Measurements from ENCODE around the gene ZNF239. TPM values are rescaled to one million over a fixed set of nuclear protein-coding genes. Genes with fewer than 3 reads are reported as not detected.

The ZNF239 gene
- total RNA-seq, 4 donors from 2014 or later: 3.1 to 6.5 (median 4.2) TPM

DNA sequence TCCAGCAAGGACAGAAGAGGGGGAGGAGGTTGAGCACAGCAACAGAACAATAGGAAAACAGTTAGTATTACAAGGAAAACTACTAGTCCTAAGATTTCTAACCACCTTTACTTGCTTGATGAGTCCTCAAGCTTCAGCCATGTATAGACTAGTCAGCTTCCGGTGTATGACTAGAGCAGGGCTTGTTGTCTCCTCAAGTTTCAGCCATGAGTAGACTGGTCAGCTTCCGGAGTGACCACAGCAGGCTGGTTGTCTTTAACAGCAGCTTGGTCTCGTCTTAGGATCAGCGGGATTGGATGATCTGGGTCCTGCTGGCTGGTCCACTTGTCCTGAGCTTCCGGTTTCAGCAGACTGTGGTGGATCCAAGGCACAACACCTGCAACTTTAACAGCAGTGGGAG lies 10.6 kb upstream of the ZNF239 start:
- Histone ChIP-seq H3K36me3 (no peaks in the 10 kb centered on the region), H3K27me3 (no peaks in the 10 kb centered on the region), H3K9me3 (no peaks in the 10 kb centered on the region), H3K4me3 (no peak overlapping the region), H3K4me1 (no peaks in the 10 kb centered on the region), H3K27ac (no peak overlapping the region)
- no peak for DNase-seq (ENCODE audit: low spot score in 2 of 2)
- TF ChIP-seq, protein P1, sequence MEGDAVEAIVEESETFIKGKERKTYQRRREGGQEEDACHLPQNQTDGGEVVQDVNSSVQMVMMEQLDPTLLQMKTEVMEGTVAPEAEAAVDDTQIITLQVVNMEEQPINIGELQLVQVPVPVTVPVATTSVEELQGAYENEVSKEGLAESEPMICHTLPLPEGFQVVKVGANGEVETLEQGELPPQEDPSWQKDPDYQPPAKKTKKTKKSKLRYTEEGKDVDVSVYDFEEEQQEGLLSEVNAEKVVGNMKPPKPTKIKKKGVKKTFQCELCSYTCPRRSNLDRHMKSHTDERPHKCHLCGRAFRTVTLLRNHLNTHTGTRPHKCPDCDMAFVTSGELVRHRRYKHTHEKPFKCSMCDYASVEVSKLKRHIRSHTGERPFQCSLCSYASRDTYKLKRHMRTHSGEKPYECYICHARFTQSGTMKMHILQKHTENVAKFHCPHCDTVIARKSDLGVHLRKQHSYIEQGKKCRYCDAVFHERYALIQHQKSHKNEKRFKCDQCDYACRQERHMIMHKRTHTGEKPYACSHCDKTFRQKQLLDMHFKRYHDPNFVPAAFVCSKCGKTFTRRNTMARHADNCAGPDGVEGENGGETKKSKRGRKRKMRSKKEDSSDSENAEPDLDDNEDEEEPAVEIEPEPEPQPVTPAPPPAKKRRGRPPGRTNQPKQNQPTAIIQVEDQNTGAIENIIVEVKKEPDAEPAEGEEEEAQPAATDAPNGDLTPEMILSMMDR (IDR thresholded peaks at IDR 0.05): no peak
- no peak for TF ChIP-seq POLR2A (IDR thresholded peaks at IDR 0.05)
- TF ChIP-seq EP300 (IDR thresholded peaks at IDR 0.05): no peak
- WGBS, 2 donors: 88 to 91% methylated on average over 5 of the region's 5 CpGs

DNA sequence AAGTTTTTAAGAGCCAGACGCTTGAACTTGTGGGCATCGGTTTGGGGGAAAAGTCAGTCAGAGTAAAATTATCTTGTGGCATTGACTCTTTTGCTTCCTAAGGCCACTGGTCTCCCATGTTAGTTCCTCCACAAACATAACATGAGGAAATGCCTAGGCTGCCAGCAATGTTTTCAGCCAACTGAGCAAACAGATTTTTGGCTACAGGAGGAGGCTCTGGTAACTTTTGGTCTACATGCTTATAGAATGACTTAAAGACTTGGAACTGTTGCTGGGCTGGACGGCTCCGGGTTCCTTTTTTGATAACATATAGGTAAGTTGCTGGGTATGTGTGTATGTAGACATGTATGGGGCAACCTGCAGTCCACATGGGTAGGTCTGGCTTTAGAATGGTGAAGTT lies 9.6 kb upstream of the ZNF239 start:
- H3K36me3 ChIP-seq: no peaks in the 10 kb centered on the region
- TF ChIP-seq, protein P1 (IDR thresholded peaks at IDR 0.05): no peak
- no peak for TF ChIP-seq EP300 (IDR thresholded peaks at IDR 0.05)
- no peak for TF ChIP-seq POLR2A (IDR thresholded peaks at IDR 0.05)
- no peak overlapping the region for H3K4me3 ChIP-seq
- WGBS, 2 donors: 72 to 94% methylated on average over 4 of the region's 4 CpGs
- no peaks in the 10 kb centered on the region for H3K27me3 ChIP-seq
- no peaks in the 10 kb centered on the region for H3K4me1 ChIP-seq
- H3K27ac ChIP-seq: no peak overlapping the region
- no peaks in the 10 kb centered on the region for H3K9me3 ChIP-seq
- no peak for DNase-seq (ENCODE audit: low spot score in 2 of 2)

DNA sequence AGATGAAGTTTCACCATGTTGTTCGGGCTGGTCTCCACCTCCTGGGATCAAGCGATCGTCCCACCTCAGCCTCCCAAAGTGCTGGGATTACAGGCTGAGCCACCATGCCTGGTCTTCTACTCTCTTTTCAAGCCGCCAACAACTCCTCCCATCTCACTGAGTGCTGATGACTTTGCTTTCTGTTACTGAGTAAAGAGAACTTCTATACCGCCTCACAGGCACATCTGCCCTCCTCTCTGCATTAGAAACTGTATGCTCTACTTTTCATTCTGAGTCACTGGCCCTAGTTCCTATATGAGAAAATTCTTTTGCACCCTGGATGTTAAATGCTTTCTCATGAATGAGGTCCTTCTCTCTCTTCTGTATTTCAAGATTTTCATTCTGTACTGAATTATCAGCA lies 2.2 kb upstream of the ZNF239 start:
- Histone ChIP-seq H3K36me3 (no peaks in the 10 kb centered on the region), H3K4me3 (no peak overlapping the region), H3K27ac (no peak overlapping the region), H3K27me3 (no peaks in the 10 kb centered on the region), H3K4me1 (peaks cover 0 to 20% (median 4%) of the 10 kb centered on the region in 4 donors), H3K9me3 (no peaks in the 10 kb centered on the region)
- 93 to 99% methylated on average over 4 to 5 of the region's 5 CpGs for WGBS, 2 donors
- TF ChIP-seq POLR2A (IDR thresholded peaks at IDR 0.05) (no peak), EP300 (IDR thresholded peaks at IDR 0.05) (no peak)
- TF ChIP-seq, protein P1 (IDR thresholded peaks at IDR 0.05): no peak
- no peak for DNase-seq (ENCODE audit: low spot score in 2 of 2)

DNA sequence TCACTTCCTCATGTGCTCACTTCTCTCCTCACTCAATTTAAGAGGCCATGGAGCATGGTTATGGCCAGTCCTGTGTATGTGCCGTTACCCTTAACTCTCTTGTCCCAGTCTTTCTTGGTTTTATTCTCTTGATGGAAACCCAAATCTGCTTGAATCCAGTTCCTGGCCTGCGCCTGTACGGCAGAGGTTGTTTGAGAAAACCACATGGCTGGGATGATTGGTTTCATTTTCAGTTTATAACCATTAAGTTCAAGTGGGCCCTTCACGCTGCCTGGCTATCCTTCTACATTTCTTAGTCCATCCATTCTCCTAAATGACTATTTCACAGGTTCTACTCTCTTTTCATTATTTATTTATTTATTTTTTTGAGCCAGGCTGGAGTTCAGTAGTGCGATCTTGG lies 1.6 kb upstream of the ZNF239 start:
- no peak overlapping the region for H3K4me3 ChIP-seq
- H3K4me1 ChIP-seq: peaks cover 0 to 20% (median 4%) of the 10 kb centered on the region in 4 donors
- TF ChIP-seq, protein P1 (IDR thresholded peaks at IDR 0.05): no peak
- TF ChIP-seq POLR2A (IDR thresholded peaks at IDR 0.05) (no peak), EP300 (IDR thresholded peaks at IDR 0.05) (no peak)
- no peaks in the 10 kb centered on the region for H3K27me3 ChIP-seq
- peaks cover 0 to 1% (median 0%) of the 10 kb centered on the region in 3 donors for H3K36me3 ChIP-seq
- H3K27ac ChIP-seq: no peak overlapping the region
- no peaks in the 10 kb centered on the region for H3K9me3 ChIP-seq
- 95 to 96% methylated on average over 5 of the region's 5 CpGs for WGBS, 2 donors
- DNase-seq (ENCODE audit: low spot score in 2 of 2): no peak

DNA sequence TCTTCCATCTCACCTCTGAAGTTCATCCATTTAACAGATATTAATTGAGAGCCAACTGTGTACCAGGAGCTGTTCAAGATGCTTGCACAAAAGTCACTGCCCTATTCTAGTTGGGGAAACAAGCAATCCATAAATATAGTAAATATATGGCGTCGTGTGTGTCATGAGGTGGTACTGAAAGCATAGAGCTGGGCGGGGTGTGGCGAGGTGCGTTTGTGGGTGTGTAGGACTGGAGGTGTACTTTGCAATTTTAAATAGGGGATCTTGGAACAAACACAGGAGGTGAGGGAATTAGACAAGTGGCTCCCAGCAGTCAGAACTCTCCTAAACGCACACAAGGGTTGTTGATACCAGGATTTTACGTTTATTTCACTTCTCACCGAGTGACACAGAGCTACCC lies 490 bp upstream of the ZNF239 start:
- WGBS, 2 donors: 88 to 93% methylated on average over 8 of the region's 8 CpGs
- Histone ChIP-seq H3K27me3 (no peaks in the 10 kb centered on the region), H3K9me3 (no peaks in the 10 kb centered on the region), H3K4me3 (peak overlapping the region; percentile 61 to 87 (median 70)), H3K36me3 (peaks cover 0 to 13% (median 0%) of the 10 kb centered on the region in 3 donors), H3K4me1 (peaks cover 0 to 20% (median 4%) of the 10 kb centered on the region in 4 donors), H3K27ac (peak overlapping the region; percentile 38 to 90 (median 72))
- DNase-seq (ENCODE audit: low spot score in 2 of 2): no peak
- TF ChIP-seq, protein P1 (IDR thresholded peaks at IDR 0.05): no peak
- TF ChIP-seq EP300 (IDR thresholded peaks at IDR 0.05): no peak
- TF ChIP-seq POLR2A (IDR thresholded peaks at IDR 0.05): no peak

All from tibial nerve (tissue), 4 donors.